H9 (cell line): Measurements from ENCODE around the gene RIOK2. TPM values are rescaled to one million over a fixed set of nuclear protein-coding genes. Genes with fewer than 3 reads are reported as not detected.

Experiments
- DNase-seq: peaks from one replicate; pipeline ENCODE4 v3.0.0-alpha.2; 2017
- H2AFZ ChIP-seq: one replicate; pipeline ENCODE4 v1.6.1; 2013; ENCODE audit warnings: mild to moderate bottlenecking, low read length, control low read depth, moderate library complexity
- H2AK5ac ChIP-seq: 2 replicates; pipeline ENCODE4 v1.6.1; 2013; ENCODE audit warnings: low read length, control low read depth, mixed read lengths; ENCODE audit not compliant: insufficient read length
- H2BK120ac ChIP-seq: one replicate; pipeline ENCODE4 v1.6.1; 2013; ENCODE audit warnings: low read depth, mild to moderate bottlenecking, low read length, control low read depth, inconsistent platforms; ENCODE audit not compliant: poor library complexity, severe bottlenecking
- H2BK12ac ChIP-seq: 2 replicates; pipeline ENCODE4 v1.6.1; 2013; ENCODE audit warnings: low read length, control low read depth, mixed read lengths, low read depth; ENCODE audit not compliant: insufficient read length
- H2BK15ac ChIP-seq: 2 replicates; pipeline ENCODE4 v1.6.1; 2013; ENCODE audit warnings: low read depth, low read length, control low read depth
- H2BK20ac ChIP-seq: one replicate; pipeline ENCODE4 v1.6.1; 2013; ENCODE audit warnings: low read depth, mild to moderate bottlenecking, low read length, control low read depth, inconsistent platforms; ENCODE audit not compliant: poor library complexity, severe bottlenecking
- H2BK5ac ChIP-seq: 2 replicates; pipeline ENCODE4 v1.6.1; 2013; ENCODE audit warnings: low read length, control low read depth, mixed read lengths; ENCODE audit not compliant: insufficient read length
- H3K14ac ChIP-seq: 2 replicates; pipeline ENCODE4 v1.6.1; 2013; ENCODE audit warnings: low read length, control low read depth; ENCODE audit not compliant: insufficient read depth
- H3K18ac ChIP-seq: 2 replicates; pipeline ENCODE4 v1.6.1; 2013; ENCODE audit warnings: low read depth, mild to moderate bottlenecking, mixed read lengths, low read length, control low read depth; ENCODE audit not compliant: insufficient read length
- H3K23ac ChIP-seq: 2 replicates; pipeline ENCODE4 v1.6.1; 2013; ENCODE audit warnings: low read length, control low read depth, mixed read lengths, low read depth; ENCODE audit not compliant: insufficient read length
- H3K23me2 ChIP-seq: 2 replicates; pipeline ENCODE4 v1.6.1; 2013; ENCODE audit warnings: low read depth, mild to moderate bottlenecking, mixed read lengths, low read length, control low read depth; ENCODE audit not compliant: insufficient read length, poor library complexity, severe bottlenecking
- H3K27ac ChIP-seq: 2 replicates; pipeline ENCODE4 v1.5.1; 2013; ENCODE audit warnings: low read length, control low read depth, mixed read lengths, low read depth; ENCODE audit not compliant: insufficient read length
- H3K27me3 ChIP-seq: 2 replicates; pipeline ENCODE4 v1.6.1; 2013; ENCODE audit warnings: low read length, control low read depth, inconsistent platforms; ENCODE audit not compliant: insufficient read depth
- H3K4ac ChIP-seq: 2 replicates; pipeline ENCODE4 v1.6.1; 2013; ENCODE audit warnings: low read depth, mild to moderate bottlenecking, control low read depth, inconsistent platforms, low read length, moderate library complexity
- H3K4me1 ChIP-seq: 2 replicates; pipeline ENCODE4 v1.6.1; 2013; ENCODE audit warnings: low read length, control low read depth, inconsistent platforms; ENCODE audit not compliant: insufficient read depth
- H3K4me2 ChIP-seq: 2 replicates; pipeline ENCODE4 v1.6.1; 2013; ENCODE audit warnings: low read length, control low read depth, mixed read lengths; ENCODE audit not compliant: insufficient read length, insufficient read depth
- H3K56ac ChIP-seq: 2 replicates; pipeline ENCODE4 v1.6.1; 2013; ENCODE audit warnings: low read depth, mild to moderate bottlenecking, mixed read lengths, low read length, control low read depth; ENCODE audit not compliant: insufficient read length
- H3K79me1 ChIP-seq: 2 replicates; pipeline ENCODE4 v1.6.1; 2013; ENCODE audit warnings: low read depth, mild to moderate bottlenecking, moderate library complexity, low read length, control low read depth, inconsistent platforms; ENCODE audit not compliant: insufficient read depth, poor library complexity, severe bottlenecking
- H3K79me2 ChIP-seq: 2 replicates; pipeline ENCODE4 v1.6.1; 2013; ENCODE audit warnings: low read length, control low read depth, inconsistent platforms; ENCODE audit not compliant: insufficient read depth
- H3K9ac ChIP-seq: 2 replicates; pipeline ENCODE4 v1.6.1; 2013; ENCODE audit warnings: low read length, control low read depth, mixed read lengths; ENCODE audit not compliant: insufficient read length; ENCODE audit errors: extremely low read depth
- H3K9me3 ChIP-seq: one replicate; pipeline ENCODE4 v1.6.1; 2013; ENCODE audit warnings: low read depth, low read length, inconsistent platforms; ENCODE audit not compliant: control insufficient read depth
- H3T11ph ChIP-seq: one replicate; pipeline ENCODE4 v1.6.1; 2013; ENCODE audit warnings: mild to moderate bottlenecking, low read length, control low read depth, inconsistent platforms
- H4K20me1 ChIP-seq: one replicate; pipeline ENCODE4 v1.6.1; 2013; ENCODE audit not compliant: control insufficient read depth, insufficient read length, insufficient read depth
- H4K5ac ChIP-seq: 2 replicates; pipeline ENCODE4 v1.6.1; 2013; ENCODE audit warnings: low read depth, mild to moderate bottlenecking, mixed read lengths, low read length, control low read depth; ENCODE audit not compliant: insufficient read length
- H4K8ac ChIP-seq: replicated peaks from 2 replicates; pipeline ENCODE4 v1.6.1; 2013; ENCODE audit warnings: low read length, control low read depth, mixed read lengths, low read depth; ENCODE audit not compliant: insufficient read length
- H4K91ac ChIP-seq: 2 replicates; pipeline ENCODE4 v1.6.1; 2013; ENCODE audit warnings: low read depth, mild to moderate bottlenecking, moderate library complexity, mixed read lengths, low read length, control low read depth; ENCODE audit not compliant: insufficient read length
- H3K27ac Mint-ChIP-seq, 3 experiments: 2 replicates in 2 of 3; 3 replicates in 1 of 3; pipeline ENCODE4 v1.8.0; 2020 to 2021; ENCODE audit warnings: mixed read lengths in 3 of 3, mild to moderate bottlenecking in 1 of 3, moderate library complexity in 1 of 3
- H3K27me3 Mint-ChIP-seq: 2 replicates; pipeline ENCODE4 v1.8.0; 2021; ENCODE audit warnings: low read depth, mild to moderate bottlenecking, moderate library complexity, mixed read lengths
- H3K36me3 Mint-ChIP-seq, 3 experiments: 2 replicates in 2 of 3; 3 replicates in 1 of 3; pipeline ENCODE4 v1.8.0; 2020 to 2021; ENCODE audit warnings: low read depth in 3 of 3, mixed read lengths in 3 of 3; ENCODE audit not compliant: insufficient read depth in 1 of 3
- H3K4me1 Mint-ChIP-seq, 2 experiments: 2 replicates each; pipeline ENCODE4 v1.8.0; 2020; ENCODE audit warnings: mixed read lengths in 2 of 2
- H3K4me3 Mint-ChIP-seq, 2 experiments: 2 replicates in 1 of 2; 3 replicates in 1 of 2; pipeline ENCODE4 v1.8.0; 2020 to 2021; ENCODE audit warnings: mild to moderate bottlenecking in 2 of 2, mixed read lengths in 2 of 2, moderate library complexity in 1 of 2
- H3K9me3 Mint-ChIP-seq, 2 experiments: 2 replicates in 1 of 2; 3 replicates in 1 of 2; pipeline ENCODE4 v1.8.0; 2020; ENCODE audit warnings: mild to moderate bottlenecking in 2 of 2, mixed read lengths in 2 of 2, moderate library complexity in 1 of 2
- WGBS: extraction: QIAGEN DNeasy Blood & Tissue Kit; methylation state at CpG from one replicate; pipeline ENCODE4 v1.1.7; 2013; ENCODE audit warnings: missing lambda C conversion rate, low lambda C conversion rate, mixed read lengths; ENCODE audit not compliant: insufficient read length; ENCODE audit errors: extremely low coverage; 5-methylcytosine and 5-hydroxymethylcytosine counted together
- total RNA-seq: library from RNA; stranded (reverse); gene quantifications from 2 replicates; pipeline ENCODE4 v1.2.1, GENCODE V29; 2021
- TF ChIP-seq, protein P1 (sequence below): fragments of 200-600 bp; sonication (generic); conservative IDR thresholded peaks from 3 replicates; pipeline ENCODE4 v1.8.0; 2021; ENCODE audit warnings: antibody characterized with exemption, mild to moderate bottlenecking

RIOK2 gene
- total RNA-seq, 1 experiment from 2014 or later: 39.5 TPM

DNA sequence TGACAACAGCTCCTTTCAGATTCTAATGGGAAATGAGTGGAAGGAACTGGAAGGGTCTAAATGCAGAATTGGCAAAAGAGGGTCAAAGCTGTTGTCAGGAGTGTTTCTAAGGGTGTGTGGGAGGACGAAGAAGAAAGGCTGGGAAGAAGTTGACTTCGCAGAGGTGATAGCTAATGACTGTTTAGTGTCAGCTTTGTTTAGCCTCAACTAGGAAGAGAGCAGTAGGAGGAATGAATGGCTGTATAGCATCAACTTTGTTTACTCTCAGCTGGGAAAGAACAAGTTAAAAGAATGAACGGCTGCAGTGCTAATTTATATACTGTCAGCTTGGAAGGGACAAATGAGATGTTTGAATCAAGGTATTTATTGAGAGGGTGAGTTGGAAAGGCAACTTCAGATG, 34.8 kb downstream of the RIOK2 start:
- no peak overlapping the region for H4K5ac ChIP-seq
- H3K4ac ChIP-seq: no peak overlapping the region
- TF ChIP-seq, protein P1, sequence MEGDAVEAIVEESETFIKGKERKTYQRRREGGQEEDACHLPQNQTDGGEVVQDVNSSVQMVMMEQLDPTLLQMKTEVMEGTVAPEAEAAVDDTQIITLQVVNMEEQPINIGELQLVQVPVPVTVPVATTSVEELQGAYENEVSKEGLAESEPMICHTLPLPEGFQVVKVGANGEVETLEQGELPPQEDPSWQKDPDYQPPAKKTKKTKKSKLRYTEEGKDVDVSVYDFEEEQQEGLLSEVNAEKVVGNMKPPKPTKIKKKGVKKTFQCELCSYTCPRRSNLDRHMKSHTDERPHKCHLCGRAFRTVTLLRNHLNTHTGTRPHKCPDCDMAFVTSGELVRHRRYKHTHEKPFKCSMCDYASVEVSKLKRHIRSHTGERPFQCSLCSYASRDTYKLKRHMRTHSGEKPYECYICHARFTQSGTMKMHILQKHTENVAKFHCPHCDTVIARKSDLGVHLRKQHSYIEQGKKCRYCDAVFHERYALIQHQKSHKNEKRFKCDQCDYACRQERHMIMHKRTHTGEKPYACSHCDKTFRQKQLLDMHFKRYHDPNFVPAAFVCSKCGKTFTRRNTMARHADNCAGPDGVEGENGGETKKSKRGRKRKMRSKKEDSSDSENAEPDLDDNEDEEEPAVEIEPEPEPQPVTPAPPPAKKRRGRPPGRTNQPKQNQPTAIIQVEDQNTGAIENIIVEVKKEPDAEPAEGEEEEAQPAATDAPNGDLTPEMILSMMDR: no peak
- no peak overlapping the region for H2AFZ ChIP-seq
- H3K14ac ChIP-seq: no peak overlapping the region
- no CpG with 5 or more reads among the region's 3 CpGs for WGBS
- H3K23me2 ChIP-seq: no peaks in the 10 kb centered on the region
- H3K27ac ChIP-seq: no peak overlapping the region
- H3K27ac Mint-ChIP-seq: no peak overlapping the region
- H3K18ac ChIP-seq: no peak overlapping the region
- H3K4me3 Mint-ChIP-seq: no peak overlapping the region
- no peak overlapping the region for H2AK5ac ChIP-seq
- H3K56ac ChIP-seq: no peak overlapping the region
- no peak overlapping the region for H4K8ac ChIP-seq
- H2BK120ac ChIP-seq: no peak overlapping the region
- H3K23ac ChIP-seq: no peak overlapping the region
- no peaks in the 10 kb centered on the region for H3K4me1 ChIP-seq
- no peak overlapping the region for H2BK5ac ChIP-seq
- no peak overlapping the region for H3K9ac ChIP-seq
- no peak overlapping the region for H3T11ph ChIP-seq
- H3K4me1 Mint-ChIP-seq: peaks cover 0 to 4% of the 10 kb centered on the region in 2 experiments; a peak in 2 of 4 replicates
- H3K9me3 ChIP-seq: no peaks in the 10 kb centered on the region
- no peak overlapping the region for H2BK12ac ChIP-seq
- no peak overlapping the region for H4K91ac ChIP-seq
- no peaks in the 10 kb centered on the region for H4K20me1 ChIP-seq
- H3K4me2 ChIP-seq: no peak overlapping the region
- H3K9me3 Mint-ChIP-seq: no peaks in the 10 kb centered on the region; a peak in 1 of 5 replicates
- H3K79me2 ChIP-seq: no peaks in the 10 kb centered on the region
- DNase-seq: no peak
- H3K79me1 ChIP-seq: no peaks in the 10 kb centered on the region
- H3K27me3 ChIP-seq: no peaks in the 10 kb centered on the region
- no peaks in the 10 kb centered on the region for H3K27me3 Mint-ChIP-seq
- H3K36me3 Mint-ChIP-seq: no peaks in the 10 kb centered on the region
- no peak overlapping the region for H2BK15ac ChIP-seq
- no peak overlapping the region for H2BK20ac ChIP-seq
